Fibroblast of gingiva (primary cell): ENCODE results near the gene PRKCG.
"Not testable (repeated sequence)": the region's sequence is repeated elsewhere in the genome, so short reads cannot be mapped to it uniquely, and the experiment has no call there.

Experiments
- DNase-seq: peaks from one replicate; pipeline ENCODE4 v3.0.0-alpha.2; 2011; ENCODE audit warnings: low read depth

The PRKCG gene

GRCh38 chr19:53944933-53945332, 62.9 kb downstream of the PRKCG start:
- no peak for DNase-seq

GRCh38 chr19:53945441-53945840, 63.4 kb downstream of the PRKCG start:
- no peak for DNase-seq

DNA sequence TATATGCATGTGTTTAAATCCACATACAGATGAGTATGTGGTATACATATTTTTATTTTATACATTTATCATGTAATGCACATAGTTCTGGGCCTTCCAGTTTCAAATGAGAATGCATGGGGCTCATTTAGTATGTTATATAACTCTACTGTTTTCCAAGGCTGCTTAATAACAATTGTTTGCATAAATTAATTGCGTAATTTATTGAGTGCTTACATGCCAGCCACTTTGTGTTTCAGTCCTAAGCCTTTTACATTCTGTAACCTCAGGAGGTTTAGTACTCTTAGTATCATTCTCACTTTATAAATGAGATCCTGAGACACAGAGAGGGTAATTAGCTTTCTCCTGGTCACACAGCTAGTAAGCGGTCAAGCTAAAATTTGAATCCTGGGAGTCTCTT, 64.0 kb downstream of the PRKCG start:
- DNase-seq = no peak

DNA sequence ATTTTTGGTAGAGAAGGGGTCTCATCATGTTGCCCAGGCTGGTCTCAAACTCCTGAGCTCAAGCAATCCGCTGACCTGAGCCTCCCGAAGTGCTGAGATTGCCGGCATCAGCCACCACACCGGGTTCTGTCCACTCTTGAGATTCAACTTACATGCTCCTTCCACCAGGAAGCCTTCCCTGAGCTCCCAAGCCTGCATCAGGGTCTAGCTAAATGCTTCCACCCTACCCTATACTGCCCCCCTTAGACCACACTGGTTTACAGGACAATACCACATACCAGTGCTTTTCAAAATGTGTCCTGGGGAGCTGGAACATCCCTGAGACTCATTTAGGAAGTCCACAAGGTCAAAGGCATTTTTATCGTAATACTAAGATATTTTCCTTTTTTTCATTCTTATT, 65.6 kb downstream of the PRKCG start:
- no peak for DNase-seq

DNA sequence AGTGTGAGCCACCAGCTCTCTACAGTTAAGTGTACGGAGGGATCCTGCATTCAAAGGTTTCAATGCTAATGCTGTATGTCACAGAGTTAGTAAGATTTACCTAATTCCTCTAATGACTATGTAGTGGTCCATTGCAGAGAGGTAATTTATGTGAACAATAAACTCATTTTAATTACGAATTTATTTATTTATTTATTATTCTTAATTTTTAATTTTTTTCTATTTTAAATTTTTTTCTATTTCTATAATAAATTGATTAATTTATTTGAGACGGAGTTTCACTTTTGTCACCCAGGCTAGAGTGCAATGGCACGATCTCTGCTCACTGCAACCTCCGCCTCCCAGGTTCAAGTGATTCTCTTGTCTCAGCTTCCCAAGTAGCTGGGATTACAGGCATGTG, 66.6 kb downstream of the PRKCG start:
- not testable (repeated sequence) for DNase-seq

DNA sequence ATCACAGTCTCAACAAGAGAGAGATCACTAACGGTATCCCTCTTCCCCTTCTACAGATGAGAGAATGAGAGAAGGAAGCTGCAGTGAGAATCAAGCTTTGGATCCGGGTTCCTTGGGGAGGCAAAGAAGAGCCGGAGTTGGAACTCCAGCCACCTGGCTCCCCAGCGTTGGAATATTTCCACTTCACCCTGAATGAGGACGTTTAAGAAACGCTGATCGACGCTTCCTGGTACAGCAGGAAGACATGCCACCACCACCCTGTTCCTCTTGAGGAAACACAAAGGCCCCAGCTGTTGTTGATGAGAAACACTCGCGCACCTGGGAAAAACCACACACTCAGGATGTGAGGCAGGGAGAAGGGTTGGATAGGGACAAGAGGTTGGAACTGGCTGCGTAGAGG, 69.4 kb downstream of the PRKCG start:
- DNase-seq = no peak

- no peak for DNase-seq
These were observed 70.0 kb downstream of the PRKCG start for GRCh38 chr19:53951947-53952346.

GRCh38 chr19:53953383-53953782, 71.4 kb downstream of the PRKCG start:
- DNase-seq = no peak
